ENCODE measurements around the gene KCNJ6. TPM values are rescaled to one million over a fixed set of nuclear protein-coding genes. Genes with fewer than 3 reads are reported as not detected.

The KCNJ6 gene
- total RNA-seq, 1 donor, result 0.36 TPM

DNA sequence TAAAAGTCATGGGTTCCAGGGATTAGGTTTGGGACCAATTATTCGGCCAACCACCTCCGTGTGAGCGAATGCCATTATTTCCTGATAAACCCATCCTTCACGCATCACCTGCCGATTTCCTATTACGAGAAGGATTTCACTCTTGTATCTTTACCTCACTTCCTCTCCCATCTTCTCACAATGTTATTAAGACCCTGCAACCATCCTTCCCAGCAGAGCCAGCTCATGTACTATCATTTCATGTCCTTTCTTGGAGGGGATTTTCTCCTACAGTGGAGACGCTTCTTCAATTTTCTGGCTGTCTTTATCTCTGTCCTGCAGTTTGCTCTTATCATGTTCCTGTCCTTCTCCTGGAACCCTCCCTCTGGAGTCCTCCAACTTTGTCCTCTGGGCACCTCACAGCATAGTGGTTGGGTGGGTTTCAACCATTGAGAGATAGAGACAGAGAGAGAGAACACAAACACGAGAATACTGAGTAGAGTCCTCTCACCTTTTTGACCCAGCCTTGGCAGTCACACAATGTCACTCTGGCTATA lies 357.5 kb downstream of the KCNJ6 start:
- Histone ChIP-seq H3K27me3 (ENCODE audit: insufficient read depth, low read length) (no peaks in the 10 kb centered on the region), H3K4me1 (ENCODE audit: insufficient read depth, low read length) (peaks cover 5% of the 10 kb centered on the region), H3K36me3 (ENCODE audit: insufficient read depth, low read length) (no peaks in the 10 kb centered on the region), H3K4me2 (ENCODE audit: insufficient read depth, low read length) (no peak overlapping the region), H3K9me3 (ENCODE audit: low read depth, low read length) (no peaks in the 10 kb centered on the region), H2AFZ (ENCODE audit: low read length) (no peak overlapping the region), H3K79me2 (ENCODE audit: insufficient read depth, low read length) (no peaks in the 10 kb centered on the region), H4K20me1 (ENCODE audit: insufficient read depth, low read length) (no peaks in the 10 kb centered on the region), H3K27ac (ENCODE audit: low read depth, low read length) (no peak overlapping the region), H3K4me3 (ENCODE audit: insufficient read depth, low read length) (no peak overlapping the region)
- TF ChIP-seq, protein P1, sequence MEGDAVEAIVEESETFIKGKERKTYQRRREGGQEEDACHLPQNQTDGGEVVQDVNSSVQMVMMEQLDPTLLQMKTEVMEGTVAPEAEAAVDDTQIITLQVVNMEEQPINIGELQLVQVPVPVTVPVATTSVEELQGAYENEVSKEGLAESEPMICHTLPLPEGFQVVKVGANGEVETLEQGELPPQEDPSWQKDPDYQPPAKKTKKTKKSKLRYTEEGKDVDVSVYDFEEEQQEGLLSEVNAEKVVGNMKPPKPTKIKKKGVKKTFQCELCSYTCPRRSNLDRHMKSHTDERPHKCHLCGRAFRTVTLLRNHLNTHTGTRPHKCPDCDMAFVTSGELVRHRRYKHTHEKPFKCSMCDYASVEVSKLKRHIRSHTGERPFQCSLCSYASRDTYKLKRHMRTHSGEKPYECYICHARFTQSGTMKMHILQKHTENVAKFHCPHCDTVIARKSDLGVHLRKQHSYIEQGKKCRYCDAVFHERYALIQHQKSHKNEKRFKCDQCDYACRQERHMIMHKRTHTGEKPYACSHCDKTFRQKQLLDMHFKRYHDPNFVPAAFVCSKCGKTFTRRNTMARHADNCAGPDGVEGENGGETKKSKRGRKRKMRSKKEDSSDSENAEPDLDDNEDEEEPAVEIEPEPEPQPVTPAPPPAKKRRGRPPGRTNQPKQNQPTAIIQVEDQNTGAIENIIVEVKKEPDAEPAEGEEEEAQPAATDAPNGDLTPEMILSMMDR (IDR thresholded peaks at IDR 0.05; ENCODE audit: extremely low read depth, low read depth, low read length), result no peak
- no peak for DNase-seq (ENCODE audit: insufficient read length, low spot score, missing footprints)
